K562 (cell line): Measurements from ENCODE around the gene ZSWIM1. TPM values are rescaled to one million over a fixed set of nuclear protein-coding genes. Genes with fewer than 3 reads are reported as not detected.
"Not testable (repeated sequence)": the region's sequence is repeated elsewhere in the genome, so short reads cannot be mapped to it uniquely, and the experiment has no call there.

Experiments
- ATAC-seq: fragments of 200-7000 bp; cut with Tn5 transposase; 3 replicates; pipeline ENCODE4 v1.9.1; 2020; ENCODE audit warnings: moderate library complexity
- BruUV-seq: library from RNA; stranded (reverse); fragments of 400-500 nt; replicated peaks from 2 replicates; lab custom pipeline; 2021; lab: Mats Ljungman, UMichigan
- CTCF ChIA-PET: fragments of 300-600 bp; formaldehyde crosslinking; extraction: SDS; loops from one replicate; lab custom pipeline; 2021; ENCODE audit warnings: low intra/inter-chr PET ratio; lab: Yijun Ruan, JAX
- POLR2A ChIA-PET: fragments of 300-600, 350-650 bp; sonication (Branson Sonifier 250); formaldehyde crosslinking; extraction: SDS; loops from one replicate; lab custom pipeline; 2021; ENCODE audit warnings: antibody characterized with exemption, inconsistent platforms; lab: Yijun Ruan, JAX
- DNase-seq, 4 experiments: peaks; one replicate each; pipeline versions ENCODE4 v3.0.0 to v3.0.0-alpha.2; 2011 to 2018; ENCODE audit warnings: low spot score in 3 of 4, mixed read lengths in 3 of 4; ENCODE audit errors: extremely low read depth in 1 of 4
- FAIRE-seq: peaks from 2 replicates; lab custom pipeline; 2011; peaks lifted over from hg19 to GRCh38; lab: Jason Lieb, UNC
- H2AFZ ChIP-seq: 2 replicates; pipeline ENCODE4 v1.6.0; 2011; ENCODE audit warnings: low read depth, low read length, control low read depth, inconsistent platforms
- H3K27ac ChIP-seq: fragments of 200-600 bp; 3 replicates; pipeline ENCODE4 v1.8.0; 2011; ENCODE audit warnings: low read depth, mild to moderate bottlenecking, control low read depth, inconsistent platforms, low read length, moderate library complexity, mixed read lengths; ENCODE audit errors: extremely low read depth
- H3K27me3 ChIP-seq, 2 experiments: fragments of 300-600 bp in 1 of 2; 2 replicates in 1 of 2; 3 replicates in 1 of 2; pipeline versions ENCODE4 v1.6.0 to v1.8.0; 2011; ENCODE audit warnings: inconsistent platforms in 2 of 2, low read length in 2 of 2, mild to moderate bottlenecking in 1 of 2, mixed read lengths in 1 of 2, moderate library complexity in 1 of 2; ENCODE audit not compliant: control insufficient read depth in 2 of 2, insufficient read depth in 2 of 2
- H3K36me3 ChIP-seq: fragments of 300-600 bp; 3 replicates; pipeline ENCODE4 v1.8.0; 2011; ENCODE audit warnings: mild to moderate bottlenecking, low read length, inconsistent platforms; ENCODE audit not compliant: control insufficient read depth, insufficient read depth
- H3K4me1 ChIP-seq, 2 experiments: fragments of 200-600 bp in 1 of 2; replicated peaks in 1 of 2; 2 replicates in 1 of 2; 3 replicates in 1 of 2; pipeline versions ENCODE4 v1.5.1 to v1.8.0; 2011; ENCODE audit warnings: inconsistent platforms in 2 of 2, low read length in 2 of 2, mild to moderate bottlenecking in 1 of 2, mixed read lengths in 1 of 2, moderate library complexity in 1 of 2; ENCODE audit not compliant: control insufficient read depth in 2 of 2, insufficient read depth in 2 of 2
- H3K4me2 ChIP-seq: 2 replicates; pipeline ENCODE4 v1.6.1; 2011; ENCODE audit warnings: low read length, control low read depth, inconsistent platforms, mixed read lengths; ENCODE audit not compliant: insufficient read depth
- H3K4me3 ChIP-seq: fragments of 200-600 bp; sonication (generic), shearing (Covaris generic); 2 replicates; pipeline ENCODE4 v1.5.1; 2016; ENCODE audit warnings: control low read depth, inconsistent platforms
- H3K79me2 ChIP-seq: fragments of 200-600 bp; 3 replicates; pipeline ENCODE4 v1.8.0; 2011; ENCODE audit warnings: low read length, inconsistent platforms; ENCODE audit not compliant: control insufficient read depth, insufficient read depth
- H3K9ac ChIP-seq, 2 experiments: 2 replicates each; pipeline versions ENCODE4 v1.6.0 to v1.6.1; 2011; ENCODE audit warnings: low read depth in 2 of 2, low read length in 2 of 2, control low read depth in 1 of 2, inconsistent platforms in 1 of 2, mild to moderate bottlenecking in 1 of 2, mixed read lengths in 1 of 2; ENCODE audit not compliant: insufficient read depth in 1 of 2
- H3K9me1 ChIP-seq: one replicate; pipeline ENCODE4 v1.6.0; 2011; ENCODE audit warnings: inconsistent platforms, mild to moderate bottlenecking, low read length, moderate library complexity; ENCODE audit not compliant: control insufficient read depth, insufficient read depth
- H3K9me3 ChIP-seq: replicated peaks from 2 replicates; pipeline ENCODE4 v1.5.1; 2011; ENCODE audit warnings: low read depth, low read length, inconsistent platforms; ENCODE audit not compliant: control insufficient read depth, insufficient read depth
- H4K20me1 ChIP-seq: replicated peaks from 2 replicates; pipeline ENCODE4 v1.6.1; 2011; ENCODE audit warnings: low read length, inconsistent platforms, mixed read lengths; ENCODE audit not compliant: control insufficient read depth, insufficient read depth
- ATF2 ChIP-seq: sonication (generic); formaldehyde crosslinking; IDR thresholded peaks from 2 replicates; pipeline ENCODE4 v1.8.1; 2022; ENCODE audit warnings: missing genetic modification reagents
- RFX7 ChIP-seq: fragments of 250-450 bp; sonication (Bioruptor Pico); IDR thresholded peaks from 2 replicates; pipeline ENCODE4 v1.5.1; 2021; ENCODE audit warnings: mild to moderate bottlenecking
- WGBS: fragments of 100-300 bp; shearing (Covaris generic); methylation state at CpG from one replicate; pipeline ENCODE4 v1.1.6; 2016; ENCODE audit warnings: low coverage, mixed read lengths; ENCODE audit not compliant: insufficient coverage; ENCODE audit errors: missing lambda C conversion rate; 5-methylcytosine and 5-hydroxymethylcytosine counted together
- in situ Hi-C: fragments of 300-500 bp; cut with MboI; formaldehyde crosslinking; loops from 4 replicates; pipeline ENCODE4 v1.15.0; 2018; ENCODE audit warnings: inconsistent platforms, mixed read lengths
- intact Hi-C: fragments of 100-400 bp; cut with micrococcal nuclease; formaldehyde crosslinking; loops from 2 replicates; pipeline ENCODE4 v1.14.2; 2022
- polyA plus RNA-seq, 8 experiments: library from polyadenylated mRNA; depleted of rRNA in 4 of 8; stranded (reverse) in 5 of 8; unstranded in 3 of 8; fragments of >200 nt; fragmentation: Nextera tagmentation in 2 of 8; fragmentation: Illumina TruSeq in 1 of 8; extraction: Ambion mirVana in 2 of 8; extraction: Trizol in 1 of 8; gene quantifications; 2 replicates each; pipeline versions ENCODE4 v1.2.1 to v1.2.3, GENCODE V29; 2011 to 2014; ENCODE audit warnings: inconsistent platforms in 1 of 8, missing spikeins in 1 of 8
- total RNA-seq, 7 experiments: library from RNA; depleted of rRNA in 6 of 7; stranded (reverse); fragments of >200 nt in 6 of 7; fragmentation: Illumina TruSeq in 2 of 7; extraction: Trizol in 2 of 7; gene quantifications; 2 replicates each; pipeline versions ENCODE4 v1.2.1 to v1.2.3, GENCODE V29; 2011 to 2021; ENCODE audit warnings: low replicate concordance in 1 of 7

The ZSWIM1 gene
- total and polyA plus RNA-seq, 9 of the 15 experiments (the other 6 are each of a cell fraction or from before 2014, with no cell fraction given), result 2.5 to 15.6 (median 9.5) TPM

- TF ChIP-seq ATF2 (CRISPR knock-in tag) (no peak), RFX7 (CRISPR knock-in tag) (no peak)
- TF ChIP-seq, all 486 proteins: peak for 1
Measured at GRCh38 chr20:45927071-45927878, 46.2 kb downstream of the ZSWIM1 start (continued).

DNA sequence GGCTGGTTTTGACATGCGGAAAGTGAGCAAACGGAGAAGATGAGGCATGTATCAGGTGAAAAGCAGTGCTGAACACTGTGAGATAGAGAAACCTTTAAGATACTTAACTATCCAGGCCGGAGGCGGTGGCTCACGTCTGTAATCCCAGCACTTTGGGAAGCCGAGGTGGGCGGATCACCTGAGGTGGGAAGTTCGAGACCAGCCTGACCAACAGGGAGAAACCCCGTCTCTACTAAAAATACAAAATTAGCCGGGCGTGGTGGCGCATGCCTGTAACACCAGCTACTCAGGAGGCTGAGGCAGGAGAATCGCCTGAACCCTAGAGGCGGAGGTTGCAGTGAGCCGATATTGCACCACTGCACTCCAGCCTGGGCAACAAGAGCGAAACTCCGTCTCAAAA lies 50.7 kb downstream of the ZSWIM1 start:
- DNase-seq, CTCF ChIA-PET, BruUV-seq, H4K20me1 ChIP-seq, H3K36me3 ChIP-seq, H3K9ac ChIP-seq, H3K27ac ChIP-seq, ATAC-seq, in situ Hi-C loops, H3K9me1 ChIP-seq, H3K4me3 ChIP-seq, H3K4me2 ChIP-seq, H3K27me3 ChIP-seq, H3K9me3 ChIP-seq, H2AFZ ChIP-seq, FAIRE-seq: not testable (repeated sequence)
- intact Hi-C loops, result loop anchor here (10.0 kb wide), 1 partner anchor 137 kb away; the partner anchor contains the start of genes DNTTIP1 and WFDC3
- POLR2A ChIA-PET, result interaction anchor here (4.9 kb wide), 1 partner anchor 9 kb away, joined by 91 read pairs; no protein-coding TSS in a partner anchor
- WGBS, result 88% methylated on average over 14 of the region's 17 CpGs
- Histone ChIP-seq H3K4me1 (peaks cover 12 to 20% of the 10 kb centered on the region in 2 experiments; a peak in 4 of 5 replicates), H3K79me2 (peaks cover 15% of the 10 kb centered on the region)
